HFFc6 (cell line): Measurements from ENCODE around the gene ZNF550. TPM values are rescaled to one million over a fixed set of nuclear protein-coding genes. Genes with fewer than 3 reads are reported as not detected.

Experiments
- DNase-seq: peaks from one replicate; pipeline ENCODE4 v3.0.0-alpha.2; 2018
- H3K27ac Mint-ChIP-seq: 2 replicates; pipeline ENCODE4 v1.8.0; 2020; ENCODE audit warnings: mild to moderate bottlenecking, mixed read lengths
- H3K27me3 Mint-ChIP-seq: 2 replicates; pipeline ENCODE4 v1.8.0; 2021; ENCODE audit warnings: mild to moderate bottlenecking, moderate library complexity, mixed read lengths; ENCODE audit not compliant: insufficient read depth
- H3K36me3 Mint-ChIP-seq: 2 replicates; pipeline ENCODE4 v1.8.0; 2021; ENCODE audit warnings: low read depth, mixed read lengths
- H3K4me1 Mint-ChIP-seq: 2 replicates; pipeline ENCODE4 v1.8.0; 2020; ENCODE audit warnings: low read depth, mixed read lengths
- H3K4me3 Mint-ChIP-seq: 2 replicates; pipeline ENCODE4 v1.8.0; 2020; ENCODE audit warnings: mild to moderate bottlenecking, moderate library complexity, mixed read lengths
- H3K9me3 Mint-ChIP-seq: 2 replicates; pipeline ENCODE4 v1.8.0; 2020; ENCODE audit warnings: mild to moderate bottlenecking, mixed read lengths
- CTCF ChIP-seq: fragments of 200-600 bp; sonication (generic); IDR thresholded peaks from 2 replicates; pipeline ENCODE4 v1.5.0; 2021; ENCODE audit warnings: antibody characterized with exemption, mild to moderate bottlenecking
- long read RNA-seq: library from polyadenylated mRNA; unstranded; transcript quantifications from one replicate; pipeline ENCODE4 v2.0.0, GENCODE V29; 2019
- total RNA-seq, 6 experiments: library from RNA; stranded (reverse); fragmentation: NEBNext Ultra II Directional; extraction: Animal tissue kit (Norgen Biotek cat#: 25700); gene quantifications; 2 replicates in 1 of 6; 3 replicates in 5 of 6; pipeline ENCODE4 v1.2.3, GENCODE V29; 2021

The ZNF550 gene
- 1 to 10 TPM; 4.8 to 8.5 (median 5.6) TPM for total RNA-seq
- long read RNA-seq, partial matches to known transcripts, result 1 of 6 reads
- long read RNA-seq, other reads (novel, unspliced or antisense), result 2 of 6 reads

- DNase-seq, result peak; percentile 87
- H3K4me3 Mint-ChIP-seq, result peak within 1 kb of the TSS; percentile 98
- peaks cover 6% of the 10 kb centered on the region for H3K27me3 Mint-ChIP-seq
- H3K36me3 Mint-ChIP-seq, result peaks cover 57% of the 10 kb centered on the region
- H3K4me1 Mint-ChIP-seq, result peaks cover 33% of the 10 kb centered on the region
- H3K27ac Mint-ChIP-seq, result peak within 1 kb of the TSS; percentile 100
- H3K9me3 Mint-ChIP-seq, result peaks cover 54% of the 10 kb centered on the region
- no peak for TF ChIP-seq CTCF
Measured at GRCh38 chr19:57559404-57560025, at the start of gene ZNF550. Gene ZNF550, minus strand, starts transcription at chr19:57559863. Its CDS starts 181 bp downstream, at chr19:57559682.

DNA sequence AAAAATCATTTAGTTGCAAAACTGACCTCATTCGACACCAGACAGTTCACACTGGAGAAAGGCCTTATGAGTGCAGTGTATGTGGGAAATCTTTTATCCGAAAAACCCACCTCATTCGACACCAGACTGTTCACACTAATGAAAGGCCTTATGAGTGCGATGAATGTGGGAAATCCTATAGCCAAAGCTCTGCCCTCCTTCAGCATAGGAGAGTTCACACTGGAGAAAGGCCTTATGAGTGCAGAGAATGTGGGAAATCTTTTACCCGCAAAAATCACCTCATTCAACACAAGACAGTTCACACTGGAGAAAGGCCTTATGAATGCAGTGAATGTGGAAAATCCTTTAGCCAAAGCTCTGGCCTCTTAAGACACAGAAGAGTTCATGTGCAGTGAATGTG is 47.3 kb upstream of the ZNF550 start:
- no peak overlapping the region for H3K27ac Mint-ChIP-seq
- TF ChIP-seq CTCF, result no peak
- peaks cover 26% of the 10 kb centered on the region for H3K9me3 Mint-ChIP-seq
- H3K27me3 Mint-ChIP-seq, result no peaks in the 10 kb centered on the region
- no peak for DNase-seq
- H3K36me3 Mint-ChIP-seq, result peaks cover 80% of the 10 kb centered on the region
- H3K4me3 Mint-ChIP-seq, result no peak overlapping the region
- no peaks in the 10 kb centered on the region for H3K4me1 Mint-ChIP-seq

DNA sequence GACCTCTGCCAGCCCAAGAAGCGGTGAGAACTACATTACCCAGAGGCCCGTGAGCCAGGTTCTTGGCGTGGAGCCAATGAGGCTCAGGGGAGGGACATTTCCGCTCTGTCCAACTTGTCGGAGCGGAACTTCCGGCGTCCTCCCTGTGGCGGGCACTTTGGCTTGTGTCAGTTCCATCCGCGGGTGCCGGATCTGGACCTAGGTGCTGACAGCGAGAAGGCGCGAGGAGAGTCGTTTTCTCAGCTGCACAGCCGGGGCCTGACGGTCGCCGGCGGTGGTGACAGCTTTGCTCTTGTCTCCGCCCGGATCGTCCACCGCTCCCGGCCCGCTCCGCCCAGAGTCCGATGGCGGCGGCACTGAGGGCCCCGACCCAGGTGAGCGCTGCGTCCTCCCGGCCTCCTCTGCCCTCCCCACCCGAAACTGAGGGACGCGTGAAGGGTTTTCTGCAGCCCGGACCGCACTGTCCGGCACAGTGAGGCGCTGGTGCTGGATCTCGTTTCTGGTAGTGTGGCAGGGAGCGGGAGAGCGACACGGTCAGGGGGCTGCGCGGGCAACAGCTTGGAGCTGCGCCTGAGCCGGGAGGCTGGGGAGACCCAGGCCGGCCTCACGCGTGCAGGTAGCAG is 40.2 kb upstream of the ZNF550 start, which contains the start of gene ZNF530:
Gene ZNF530 (plus strand): TSS at position 125 of the 623 bp plus-strand sequence. CDS start 4,461 bp downstream, outside the sequence.
- no peak for TF ChIP-seq CTCF
- DNase-seq, result peak; percentile 89
- peak within 1 kb of the TSS; percentile 83 for H3K4me3 Mint-ChIP-seq
- no peaks in the 10 kb centered on the region for H3K27me3 Mint-ChIP-seq
- peak within 1 kb of the TSS; percentile 9; the same call in 1 of the 2 replicates for H3K27ac Mint-ChIP-seq
- peaks cover 4% of the 10 kb centered on the region; the same call in 1 of the 2 replicates for H3K9me3 Mint-ChIP-seq
- peaks cover 14% of the 10 kb centered on the region for H3K4me1 Mint-ChIP-seq
- peaks cover 40% of the 10 kb centered on the region for H3K36me3 Mint-ChIP-seq

GRCh38 chr19:57599377-57599760 is 39.7 kb upstream of the ZNF550 start:
- no peak for DNase-seq
- Mint-ChIP-seq H3K27ac (peak overlapping the region; percentile 9; the same call in 1 of the 2 replicates), H3K4me3 (peak overlapping the region; percentile 83), H3K9me3 (no peaks in the 10 kb centered on the region; the same call in 1 of the 2 replicates), H3K36me3 (peaks cover 35% of the 10 kb centered on the region), H3K4me1 (peaks cover 14% of the 10 kb centered on the region), H3K27me3 (no peaks in the 10 kb centered on the region)
- TF ChIP-seq CTCF, result no peak

DNA sequence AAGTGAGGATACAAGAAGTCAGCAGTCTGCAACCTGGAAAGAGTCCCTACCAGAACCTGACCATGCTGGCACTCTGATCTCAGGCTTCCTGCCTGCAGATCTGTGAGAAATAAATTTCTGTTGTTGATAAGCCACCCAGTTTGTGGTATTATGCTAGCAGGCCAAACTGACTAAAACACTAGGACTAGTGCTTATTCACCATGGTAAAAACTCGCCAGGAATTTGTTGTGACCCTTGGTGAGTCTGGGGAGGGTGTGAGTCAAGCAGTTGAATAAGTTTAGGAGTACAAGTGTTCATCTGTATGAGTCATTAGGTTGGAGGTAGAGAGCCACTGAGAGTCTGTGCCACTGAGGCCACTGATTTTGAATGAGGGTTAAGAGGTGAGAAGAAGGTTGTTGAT is 27.9 kb upstream of the ZNF550 start:
- Mint-ChIP-seq H3K9me3 (peaks cover 62% of the 10 kb centered on the region), H3K36me3 (peaks cover 55% of the 10 kb centered on the region), H3K4me1 (peaks cover 30% of the 10 kb centered on the region), H3K27ac (peak overlapping the region; percentile 63), H3K4me3 (no peak overlapping the region; the same call in 1 of the 2 replicates), H3K27me3 (peaks cover 2% of the 10 kb centered on the region; the same call in 1 of the 2 replicates)
- no peak for TF ChIP-seq CTCF
- DNase-seq, result peak; percentile 93
